Mesendoderm (in vitro differentiated cells): ENCODE measurements around the gene TMC5.

ENCODE experiments used
- DNase-seq: peaks from one replicate; pipeline ENCODE4 v3.0.0; 2013
- H2AK5ac ChIP-seq: 2 replicates; pipeline ENCODE4 v1.6.1; 2013; ENCODE audit warnings: low read length, inconsistent platforms
- H2BK120ac ChIP-seq: 2 replicates; pipeline ENCODE4 v1.6.1; 2013; ENCODE audit warnings: low read depth, mild to moderate bottlenecking, low read length, moderate library complexity, mixed read lengths
- H2BK15ac ChIP-seq: replicated peaks from 2 replicates; pipeline ENCODE4 v1.6.1; 2013; ENCODE audit warnings: low read depth, mild to moderate bottlenecking, moderate library complexity
- H2BK5ac ChIP-seq: 2 replicates; pipeline ENCODE4 v1.6.1; 2013; ENCODE audit warnings: low read length, inconsistent platforms
- H3K18ac ChIP-seq: 2 replicates; pipeline ENCODE4 v1.6.1; 2013; ENCODE audit warnings: mild to moderate bottlenecking, low read length, mixed read lengths
- H3K23ac ChIP-seq: one replicate; pipeline ENCODE4 v1.6.1; 2013; ENCODE audit warnings: low read length
- H3K27ac ChIP-seq: 2 replicates; pipeline ENCODE4 v1.5.1; 2013; ENCODE audit warnings: low read depth, mild to moderate bottlenecking, inconsistent platforms, low read length, moderate library complexity
- H3K27me3 ChIP-seq: 2 replicates; pipeline ENCODE4 v1.6.1; 2013; ENCODE audit warnings: low read length, control low read depth, mild to moderate bottlenecking, inconsistent platforms; ENCODE audit not compliant: insufficient read depth, poor library complexity
- H3K36me3 ChIP-seq: 2 replicates; pipeline ENCODE4 v1.6.1; 2013; ENCODE audit warnings: low read length, inconsistent platforms; ENCODE audit not compliant: control insufficient read depth, insufficient read depth
- H3K4ac ChIP-seq: one replicate; pipeline ENCODE4 v1.6.1; 2013; ENCODE audit warnings: low read depth, mild to moderate bottlenecking, low read length, moderate library complexity
- H3K4me1 ChIP-seq: 2 replicates; pipeline ENCODE4 v1.6.1; 2013; ENCODE audit warnings: low read depth, low read length, inconsistent platforms; ENCODE audit not compliant: control insufficient read depth
- H3K4me2 ChIP-seq: 2 replicates; pipeline ENCODE4 v1.6.1; 2013; ENCODE audit warnings: low read length
- H3K4me3 ChIP-seq: 2 replicates; pipeline ENCODE4 v1.5.1; 2013; ENCODE audit warnings: mild to moderate bottlenecking, low read length
- H3K56ac ChIP-seq: one replicate; pipeline ENCODE4 v1.6.1; 2013; ENCODE audit warnings: low read length
- H3K79me1 ChIP-seq: 2 replicates; pipeline ENCODE4 v1.6.1; 2013; ENCODE audit warnings: low read length, inconsistent platforms
- H3K79me2 ChIP-seq: 2 replicates; pipeline ENCODE4 v1.6.1; 2013; ENCODE audit warnings: mild to moderate bottlenecking, low read length; ENCODE audit not compliant: control insufficient read depth, insufficient read depth
- H3K9ac ChIP-seq: 2 replicates; pipeline ENCODE4 v1.6.1; 2013; ENCODE audit warnings: low read length, inconsistent platforms
- H4K5ac ChIP-seq: one replicate; pipeline ENCODE4 v1.6.1; 2013; ENCODE audit warnings: low read length
- H4K8ac ChIP-seq: one replicate; pipeline ENCODE4 v1.6.1; 2013; ENCODE audit warnings: low read depth, mild to moderate bottlenecking, control low read depth, low read length, moderate library complexity
- WGBS: extraction: QIAGEN DNeasy Blood & Tissue Kit; methylation state at CpG from one replicate; pipeline ENCODE4 v1.1.7; 2013; ENCODE audit warnings: low lambda C conversion rate, missing lambda C conversion rate; ENCODE audit not compliant: insufficient coverage; ENCODE audit errors: extremely low coverage; 5-methylcytosine and 5-hydroxymethylcytosine counted together

TMC5 gene

DNA sequence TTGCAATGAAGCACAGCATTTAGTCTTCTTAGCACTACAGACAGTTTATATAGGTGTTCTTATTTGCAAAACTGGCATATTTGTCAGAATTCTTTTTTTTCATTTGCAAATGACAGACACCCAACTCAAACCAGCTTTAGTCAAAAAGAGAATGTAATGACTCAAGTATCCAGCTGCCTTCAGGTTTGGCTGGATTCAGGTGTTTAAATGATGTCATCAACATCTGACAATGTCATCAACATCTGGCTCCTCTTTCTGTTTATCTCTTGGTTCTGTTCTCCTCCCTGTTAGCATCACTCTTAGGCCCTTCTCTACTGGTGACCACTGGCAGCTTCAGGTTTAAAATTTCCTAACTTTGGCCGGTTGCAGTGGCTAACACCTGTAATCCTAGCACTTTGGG lies 18.9 kb downstream of the TMC5 start:
- Histone ChIP-seq H3K36me3 (no peaks in the 10 kb centered on the region), H4K8ac (no peak overlapping the region), H3K27me3 (no peaks in the 10 kb centered on the region), H3K9ac (no peak overlapping the region), H3K79me2 (no peaks in the 10 kb centered on the region), H3K4me1 (no peaks in the 10 kb centered on the region), H4K5ac (no peak overlapping the region), H2BK5ac (no peak overlapping the region), H3K27ac (no peak overlapping the region), H3K4me2 (no peak overlapping the region), H3K56ac (no peak overlapping the region), H2BK120ac (no peak overlapping the region), H3K18ac (no peak overlapping the region), H2AK5ac (no peak overlapping the region), H3K23ac (no peak overlapping the region), H3K79me1 (no peaks in the 10 kb centered on the region), H3K4ac (no peak overlapping the region), H2BK15ac (no peak overlapping the region), H3K4me3 (no peak overlapping the region)
- no CpG with 5 or more reads among the region's 1 CpG for WGBS
- DNase-seq: no peak

DNA sequence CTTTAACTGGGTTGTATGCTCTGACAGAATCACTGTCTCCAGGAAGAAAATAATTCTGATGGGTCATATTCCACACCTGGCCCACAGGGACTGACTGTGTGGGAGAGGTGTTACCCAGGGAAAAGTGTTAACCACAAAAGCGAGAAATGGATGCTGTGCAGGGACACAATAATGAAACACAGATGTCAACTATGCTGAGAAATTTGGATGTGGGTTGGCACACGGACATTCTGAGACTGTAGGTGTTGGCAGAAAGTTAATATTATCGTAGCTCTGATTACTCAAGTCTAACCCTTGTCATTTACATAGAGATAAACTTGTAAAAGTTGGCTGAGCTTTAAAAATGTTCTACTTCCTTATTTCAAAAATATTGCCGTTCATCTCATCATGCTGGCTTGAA lies 19.6 kb downstream of the TMC5 start:
- no peak overlapping the region for H2BK5ac ChIP-seq
- WGBS: no CpG with 5 or more reads among the region's 4 CpGs
- no peak overlapping the region for H4K8ac ChIP-seq
- no peaks in the 10 kb centered on the region for H3K79me1 ChIP-seq
- no peak for DNase-seq
- H2AK5ac ChIP-seq: no peak overlapping the region
- H3K36me3 ChIP-seq: no peaks in the 10 kb centered on the region
- H2BK15ac ChIP-seq: no peak overlapping the region
- H3K4ac ChIP-seq: no peak overlapping the region
- no peak overlapping the region for H3K23ac ChIP-seq
- no peak overlapping the region for H2BK120ac ChIP-seq
- no peak overlapping the region for H3K9ac ChIP-seq
- H3K4me3 ChIP-seq: no peak overlapping the region
- H3K27ac ChIP-seq: no peak overlapping the region
- no peak overlapping the region for H3K4me2 ChIP-seq
- no peak overlapping the region for H3K18ac ChIP-seq
- H3K4me1 ChIP-seq: no peaks in the 10 kb centered on the region
- H3K79me2 ChIP-seq: no peaks in the 10 kb centered on the region
- H3K27me3 ChIP-seq: no peaks in the 10 kb centered on the region
- no peak overlapping the region for H3K56ac ChIP-seq
- no peak overlapping the region for H4K5ac ChIP-seq

- WGBS: no CpG with 5 or more reads among the region's 1 CpG
- no peak overlapping the region for H3K23ac ChIP-seq
Measured at GRCh38 chr16:19438739-19439138, 21.1 kb downstream of the TMC5 start.

DNA sequence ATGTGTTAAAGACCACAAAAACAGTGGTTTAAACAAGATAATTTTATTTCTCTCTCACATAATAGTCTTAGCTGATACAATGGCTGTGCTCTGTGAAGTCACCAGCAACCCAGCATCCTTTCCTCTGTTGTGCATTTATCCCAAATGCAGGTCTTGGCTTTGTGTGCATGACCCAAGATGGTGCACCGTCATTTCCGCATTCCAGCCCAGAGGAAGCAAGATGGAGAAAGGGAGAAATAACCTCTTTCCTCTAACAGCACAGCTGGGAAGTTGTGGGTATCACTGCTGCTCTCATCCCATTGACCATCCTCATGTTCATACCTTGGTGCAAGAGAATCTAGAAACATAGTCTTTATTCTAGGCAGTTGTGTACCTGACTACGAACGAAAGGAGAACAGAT lies 21.8 kb downstream of the TMC5 start:
- Histone ChIP-seq H2BK15ac (no peak overlapping the region), H3K18ac (no peak overlapping the region), H3K4me2 (no peak overlapping the region), H3K23ac (no peak overlapping the region), H3K4ac (no peak overlapping the region), H2BK5ac (no peak overlapping the region), H3K27ac (no peak overlapping the region), H3K9ac (no peak overlapping the region), H3K27me3 (no peaks in the 10 kb centered on the region), H2BK120ac (no peak overlapping the region), H3K56ac (no peak overlapping the region), H4K5ac (no peak overlapping the region), H4K8ac (no peak overlapping the region), H3K79me2 (no peaks in the 10 kb centered on the region), H3K4me3 (no peak overlapping the region), H3K36me3 (no peaks in the 10 kb centered on the region), H2AK5ac (no peak overlapping the region), H3K79me1 (no peaks in the 10 kb centered on the region), H3K4me1 (no peaks in the 10 kb centered on the region)
- DNase-seq: no peak
- WGBS: no CpG with 5 or more reads among the region's 4 CpGs

More at GRCh38 chr16:19438739-19439138, 21.1 kb downstream of the TMC5 start:
- H4K5ac ChIP-seq: no peak overlapping the region
- H3K27me3 ChIP-seq: no peaks in the 10 kb centered on the region
- no peaks in the 10 kb centered on the region for H3K79me1 ChIP-seq
- H3K18ac ChIP-seq: no peak overlapping the region
- no peak overlapping the region for H3K9ac ChIP-seq
- H3K56ac ChIP-seq: no peak overlapping the region
- H3K79me2 ChIP-seq: no peaks in the 10 kb centered on the region
- H2BK15ac ChIP-seq: no peak overlapping the region
- H2BK120ac ChIP-seq: no peak overlapping the region
- H3K4me1 ChIP-seq: no peaks in the 10 kb centered on the region
- no peak overlapping the region for H3K4me3 ChIP-seq
- no peak for DNase-seq
- no peak overlapping the region for H3K4me2 ChIP-seq
- no peaks in the 10 kb centered on the region for H3K36me3 ChIP-seq
- no peak overlapping the region for H3K4ac ChIP-seq
- H2AK5ac ChIP-seq: no peak overlapping the region
- H2BK5ac ChIP-seq: no peak overlapping the region
- no peak overlapping the region for H3K27ac ChIP-seq
- no peak overlapping the region for H4K8ac ChIP-seq

DNA sequence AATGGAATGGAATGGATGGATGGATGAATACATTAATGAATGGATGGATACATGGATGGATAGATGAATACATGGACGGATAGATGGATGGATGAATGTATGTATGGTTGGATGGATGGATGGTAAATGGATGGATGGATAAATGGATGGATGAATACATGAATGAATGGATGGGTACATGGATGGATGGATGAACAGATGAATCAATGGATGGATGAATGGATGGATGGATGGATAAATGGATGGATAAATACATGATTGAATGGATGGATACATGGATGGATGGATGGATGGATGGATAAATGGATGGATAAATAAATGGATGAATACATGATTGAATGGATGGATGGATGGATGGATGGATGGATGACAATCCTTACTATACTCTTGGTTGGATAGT lies 26.0 kb downstream of the TMC5 start:
- H3K27me3 ChIP-seq: no peaks in the 10 kb centered on the region
- no peak overlapping the region for H4K8ac ChIP-seq
- H3K79me1 ChIP-seq: no peaks in the 10 kb centered on the region
- H3K4me2 ChIP-seq: no peak overlapping the region
- no peak overlapping the region for H3K56ac ChIP-seq
- no peaks in the 10 kb centered on the region for H3K79me2 ChIP-seq
- WGBS: 100% methylated on average over 1 of the region's 1 CpG
- H3K9ac ChIP-seq: no peak overlapping the region
- no peak overlapping the region for H3K18ac ChIP-seq
- no peak overlapping the region for H4K5ac ChIP-seq
- no peak overlapping the region for H2BK120ac ChIP-seq
- H3K23ac ChIP-seq: no peak overlapping the region
- no peak overlapping the region for H3K27ac ChIP-seq
- no peak overlapping the region for H3K4me3 ChIP-seq
- H3K36me3 ChIP-seq: no peaks in the 10 kb centered on the region
- H3K4me1 ChIP-seq: no peaks in the 10 kb centered on the region
- no peak overlapping the region for H2BK15ac ChIP-seq
- no peak for DNase-seq
- H2AK5ac ChIP-seq: no peak overlapping the region
- H3K4ac ChIP-seq: no peak overlapping the region
- H2BK5ac ChIP-seq: no peak overlapping the region

DNA sequence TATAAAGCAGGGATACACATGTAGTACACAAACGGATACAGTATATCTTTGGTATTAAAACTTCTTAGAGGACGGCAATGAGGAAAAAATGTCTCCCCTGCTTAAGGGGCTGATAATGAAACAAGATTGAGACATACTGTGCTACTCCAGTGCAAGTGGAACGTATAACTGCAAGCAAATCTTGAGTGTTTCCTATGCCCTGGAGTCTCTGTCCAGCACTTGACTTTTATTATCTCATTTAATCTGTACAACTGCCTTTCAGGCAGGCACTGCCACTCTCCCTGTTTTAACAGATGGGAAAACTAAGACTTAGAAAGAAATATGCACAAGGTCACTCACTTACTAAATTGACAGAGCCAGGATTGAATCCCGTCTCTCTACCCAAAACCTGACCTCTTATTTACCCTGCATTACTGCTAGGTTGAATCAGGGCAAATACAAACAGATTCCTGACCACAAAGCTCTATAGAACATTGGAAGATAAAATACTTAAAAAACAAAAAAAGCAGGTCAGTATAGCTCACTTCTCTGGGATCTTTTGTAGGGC lies 28.7 kb downstream of the TMC5 start:
- H2BK120ac ChIP-seq: no peak overlapping the region
- no peak overlapping the region for H3K56ac ChIP-seq
- WGBS: no CpG with 5 or more reads among the region's 4 CpGs
- no peaks in the 10 kb centered on the region for H3K79me1 ChIP-seq
- no peaks in the 10 kb centered on the region for H3K36me3 ChIP-seq
- no peak overlapping the region for H3K4me3 ChIP-seq
- H3K23ac ChIP-seq: no peak overlapping the region
- no peaks in the 10 kb centered on the region for H3K4me1 ChIP-seq
- DNase-seq: no peak
- no peak overlapping the region for H3K9ac ChIP-seq
- H3K18ac ChIP-seq: no peak overlapping the region
- H2BK5ac ChIP-seq: no peak overlapping the region
- no peak overlapping the region for H3K4ac ChIP-seq
- no peak overlapping the region for H4K8ac ChIP-seq
- H3K27me3 ChIP-seq: no peaks in the 10 kb centered on the region
- H2BK15ac ChIP-seq: no peak overlapping the region
- H3K79me2 ChIP-seq: no peaks in the 10 kb centered on the region
- no peak overlapping the region for H3K4me2 ChIP-seq
- no peak overlapping the region for H3K27ac ChIP-seq
- H4K5ac ChIP-seq: no peak overlapping the region
- H2AK5ac ChIP-seq: no peak overlapping the region
